K562 (cell line): ENCODE results near the gene VWA8. TPM values are rescaled to one million over a fixed set of nuclear protein-coding genes. Genes with fewer than 3 reads are reported as not detected.

ENCODE experiments used
- ATAC-seq: fragments of 200-7000 bp; cut with Tn5 transposase; 3 replicates; pipeline ENCODE4 v1.9.1; 2020; ENCODE audit warnings: moderate library complexity
- BruUV-seq: library from RNA; stranded (reverse); fragments of 400-500 nt; replicated peaks from 2 replicates; lab custom pipeline; 2021; lab: Mats Ljungman, UMichigan
- CTCF ChIA-PET: fragments of 300-600 bp; formaldehyde crosslinking; extraction: SDS; loops from one replicate; lab custom pipeline; 2021; ENCODE audit warnings: low intra/inter-chr PET ratio; lab: Yijun Ruan, JAX
- POLR2A ChIA-PET: fragments of 300-600, 350-650 bp; sonication (Branson Sonifier 250); formaldehyde crosslinking; extraction: SDS; loops from one replicate; lab custom pipeline; 2021; ENCODE audit warnings: antibody characterized with exemption, inconsistent platforms; lab: Yijun Ruan, JAX
- DNase-seq, 4 experiments: peaks; one replicate each; pipeline versions ENCODE4 v3.0.0 to v3.0.0-alpha.2; 2011 to 2018; ENCODE audit warnings: low spot score in 3 of 4, mixed read lengths in 3 of 4; ENCODE audit errors: extremely low read depth in 1 of 4
- FAIRE-seq: peaks from 2 replicates; lab custom pipeline; 2011; peaks lifted over from hg19 to GRCh38; lab: Jason Lieb, UNC
- H2AFZ ChIP-seq: 2 replicates; pipeline ENCODE4 v1.6.0; 2011; ENCODE audit warnings: low read depth, low read length, control low read depth, inconsistent platforms
- H3K27ac ChIP-seq: fragments of 200-600 bp; 3 replicates; pipeline ENCODE4 v1.8.0; 2011; ENCODE audit warnings: low read depth, mild to moderate bottlenecking, control low read depth, inconsistent platforms, low read length, moderate library complexity, mixed read lengths; ENCODE audit errors: extremely low read depth
- H3K27me3 ChIP-seq, 2 experiments: fragments of 300-600 bp in 1 of 2; 2 replicates in 1 of 2; 3 replicates in 1 of 2; pipeline versions ENCODE4 v1.6.0 to v1.8.0; 2011; ENCODE audit warnings: inconsistent platforms in 2 of 2, low read length in 2 of 2, mild to moderate bottlenecking in 1 of 2, mixed read lengths in 1 of 2, moderate library complexity in 1 of 2; ENCODE audit not compliant: control insufficient read depth in 2 of 2, insufficient read depth in 2 of 2
- H3K36me3 ChIP-seq: fragments of 300-600 bp; 3 replicates; pipeline ENCODE4 v1.8.0; 2011; ENCODE audit warnings: mild to moderate bottlenecking, low read length, inconsistent platforms; ENCODE audit not compliant: control insufficient read depth, insufficient read depth
- H3K4me1 ChIP-seq, 2 experiments: fragments of 200-600 bp in 1 of 2; replicated peaks in 1 of 2; 2 replicates in 1 of 2; 3 replicates in 1 of 2; pipeline versions ENCODE4 v1.5.1 to v1.8.0; 2011; ENCODE audit warnings: inconsistent platforms in 2 of 2, low read length in 2 of 2, mild to moderate bottlenecking in 1 of 2, mixed read lengths in 1 of 2, moderate library complexity in 1 of 2; ENCODE audit not compliant: control insufficient read depth in 2 of 2, insufficient read depth in 2 of 2
- H3K4me2 ChIP-seq: 2 replicates; pipeline ENCODE4 v1.6.1; 2011; ENCODE audit warnings: low read length, control low read depth, inconsistent platforms, mixed read lengths; ENCODE audit not compliant: insufficient read depth
- H3K4me3 ChIP-seq: fragments of 200-600 bp; sonication (generic), shearing (Covaris generic); 2 replicates; pipeline ENCODE4 v1.5.1; 2016; ENCODE audit warnings: control low read depth, inconsistent platforms
- H3K79me2 ChIP-seq: fragments of 200-600 bp; 3 replicates; pipeline ENCODE4 v1.8.0; 2011; ENCODE audit warnings: low read length, inconsistent platforms; ENCODE audit not compliant: control insufficient read depth, insufficient read depth
- H3K9ac ChIP-seq, 2 experiments: 2 replicates each; pipeline versions ENCODE4 v1.6.0 to v1.6.1; 2011; ENCODE audit warnings: low read depth in 2 of 2, low read length in 2 of 2, control low read depth in 1 of 2, inconsistent platforms in 1 of 2, mild to moderate bottlenecking in 1 of 2, mixed read lengths in 1 of 2; ENCODE audit not compliant: insufficient read depth in 1 of 2
- H3K9me1 ChIP-seq: one replicate; pipeline ENCODE4 v1.6.0; 2011; ENCODE audit warnings: inconsistent platforms, mild to moderate bottlenecking, low read length, moderate library complexity; ENCODE audit not compliant: control insufficient read depth, insufficient read depth
- H3K9me3 ChIP-seq: replicated peaks from 2 replicates; pipeline ENCODE4 v1.5.1; 2011; ENCODE audit warnings: low read depth, low read length, inconsistent platforms; ENCODE audit not compliant: control insufficient read depth, insufficient read depth
- H4K20me1 ChIP-seq: replicated peaks from 2 replicates; pipeline ENCODE4 v1.6.1; 2011; ENCODE audit warnings: low read length, inconsistent platforms, mixed read lengths; ENCODE audit not compliant: control insufficient read depth, insufficient read depth
- CCAR2 ChIP-seq: fragments of 200-400 bp; formaldehyde crosslinking; IDR thresholded peaks from 2 replicates; pipeline ENCODE4 v1.6.1; 2017; ENCODE audit warnings: mild to moderate bottlenecking, low read depth, low read length
- ELK1 ChIP-seq: sonication (generic); formaldehyde crosslinking; IDR thresholded peaks from 2 replicates; pipeline ENCODE4 v1.8.1; 2022; ENCODE audit warnings: missing genetic modification reagents
- ERF ChIP-seq: fragments of 450-650 bp; formaldehyde crosslinking; IDR thresholded peaks from 2 replicates; pipeline ENCODE4 v1.4.0; 2020; ENCODE audit warnings: mild to moderate bottlenecking, mixed read lengths
- FOSL1 ChIP-seq: fragments of 200-800 bp; sonication (Bioruptor generic); conservative IDR thresholded peaks from 2 replicates; pipeline ENCODE4 v1.6.1; 2016; ENCODE audit warnings: missing genetic modification characterization, missing compliant biosample characterization
- IFI16 ChIP-seq: fragments of 250-450 bp; sonication (Bioruptor Pico); IDR thresholded peaks from 2 replicates; pipeline ENCODE4 v2.1.2; 2022; ENCODE audit warnings: mild to moderate bottlenecking, inconsistent platforms
- JUND ChIP-seq, 2 experiments: IDR thresholded peaks; 2 replicates in 1 of 2; 3 replicates in 1 of 2; pipeline ENCODE4 v1.6.1; 2011; ENCODE audit warnings: borderline replicate concordance in 2 of 2, low read depth in 2 of 2, low read length in 2 of 2, improper control_type of control experiment in 1 of 2, missing biosample characterization in 1 of 2, missing genetic modification characterization in 1 of 2, missing genetic modification reagents in 1 of 2
- POLR2G ChIP-seq: fragments of 200-400 bp; formaldehyde crosslinking; IDR thresholded peaks from 2 replicates; pipeline ENCODE4 v1.6.1; 2017; ENCODE audit warnings: low read depth, mild to moderate bottlenecking, antibody characterized with exemption, low read length, moderate library complexity
- SMAD3 ChIP-seq: fragments of 450-650 bp; formaldehyde crosslinking; conservative IDR thresholded peaks from 2 replicates; pipeline ENCODE4 v1.4.0; 2020; ENCODE audit warnings: mild to moderate bottlenecking
- TCF7 ChIP-seq: sonication (generic); IDR thresholded peaks from 2 replicates; pipeline ENCODE4 v1.6.1; 2016; ENCODE audit warnings: antibody characterized with exemption, borderline replicate concordance
- ZNF384 ChIP-seq: IDR thresholded peaks from 2 replicates; pipeline ENCODE4 v1.6.1; 2012; ENCODE audit warnings: low read depth, low read length, improper control_type of control experiment
- ZNF780A ChIP-seq: fragments of 250-450 bp; sonication (Bioruptor Pico); IDR thresholded peaks from 2 replicates; pipeline ENCODE4 v1.5.0; 2021; ENCODE audit warnings: mild to moderate bottlenecking
- ZNF830 ChIP-seq: fragments of 250-450 bp; sonication (Bioruptor Pico); IDR thresholded peaks from 2 replicates; pipeline ENCODE4 v1.5.0; 2021; ENCODE audit warnings: mild to moderate bottlenecking
- WGBS: fragments of 100-300 bp; shearing (Covaris generic); methylation state at CpG from one replicate; pipeline ENCODE4 v1.1.6; 2016; ENCODE audit warnings: low coverage, mixed read lengths; ENCODE audit not compliant: insufficient coverage; ENCODE audit errors: missing lambda C conversion rate; 5-methylcytosine and 5-hydroxymethylcytosine counted together
- in situ Hi-C: fragments of 300-500 bp; cut with MboI; formaldehyde crosslinking; loops from 4 replicates; pipeline ENCODE4 v1.15.0; 2018; ENCODE audit warnings: inconsistent platforms, mixed read lengths
- intact Hi-C: fragments of 100-400 bp; cut with micrococcal nuclease; formaldehyde crosslinking; loops from 2 replicates; pipeline ENCODE4 v1.14.2; 2022
- polyA plus RNA-seq, 8 experiments: library from polyadenylated mRNA; depleted of rRNA in 4 of 8; stranded (reverse) in 5 of 8; unstranded in 3 of 8; fragments of >200 nt; fragmentation: Nextera tagmentation in 2 of 8; fragmentation: Illumina TruSeq in 1 of 8; extraction: Ambion mirVana in 2 of 8; extraction: Trizol in 1 of 8; gene quantifications; 2 replicates each; pipeline versions ENCODE4 v1.2.1 to v1.2.3, GENCODE V29; 2011 to 2014; ENCODE audit warnings: inconsistent platforms in 1 of 8, missing spikeins in 1 of 8
- total RNA-seq, 7 experiments: library from RNA; depleted of rRNA in 6 of 7; stranded (reverse); fragments of >200 nt in 6 of 7; fragmentation: Illumina TruSeq in 2 of 7; extraction: Trizol in 2 of 7; gene quantifications; 2 replicates each; pipeline versions ENCODE4 v1.2.1 to v1.2.3, GENCODE V29; 2011 to 2021; ENCODE audit warnings: low replicate concordance in 1 of 7
- TF ChIP-seq, protein P1 (sequence below): fragments of 450-650 bp; IDR thresholded peaks from 2 replicates; pipeline ENCODE4 v1.6.1; 2017; ENCODE audit warnings: mild to moderate bottlenecking, moderate library complexity
- TF ChIP-seq, protein P2 (sequence below): fragments of 450-650 bp; formaldehyde crosslinking; IDR thresholded peaks from 2 replicates; pipeline ENCODE4 v1.4.0; 2022; ENCODE audit warnings: mild to moderate bottlenecking, moderate library complexity

VWA8 gene
- total and polyA plus RNA-seq, 9 of the 15 experiments (the other 6 are each of a cell fraction or from before 2014, with no cell fraction given): 2.1 to 18.5 (median 13.3) TPM

GRCh38 chr13:41634407-41634806, 326.5 kb downstream of the VWA8 start:
- TF ChIP-seq POLR2G (no peak), FOSL1 (tag) (no peak), TCF7 (no peak), CCAR2 (no peak), ZNF384 (no peak), ZNF830 (CRISPR knock-in tag) (no peak), IFI16 (CRISPR knock-in tag) (no peak), ELK1 (CRISPR knock-in tag) (no peak), JUND (IDR thresholded peaks at IDR 0.05; ENCODE audit: borderline replicate concordance, low read depth, low read length) (no peak), JUND (tag; IDR thresholded peaks at IDR 0.05; ENCODE audit: borderline replicate concordance, low read depth, low read length) (no peak), SMAD3 (no peak), ZNF780A (CRISPR knock-in tag) (no peak), ERF (no peak)
- TF ChIP-seq, protein P1, sequence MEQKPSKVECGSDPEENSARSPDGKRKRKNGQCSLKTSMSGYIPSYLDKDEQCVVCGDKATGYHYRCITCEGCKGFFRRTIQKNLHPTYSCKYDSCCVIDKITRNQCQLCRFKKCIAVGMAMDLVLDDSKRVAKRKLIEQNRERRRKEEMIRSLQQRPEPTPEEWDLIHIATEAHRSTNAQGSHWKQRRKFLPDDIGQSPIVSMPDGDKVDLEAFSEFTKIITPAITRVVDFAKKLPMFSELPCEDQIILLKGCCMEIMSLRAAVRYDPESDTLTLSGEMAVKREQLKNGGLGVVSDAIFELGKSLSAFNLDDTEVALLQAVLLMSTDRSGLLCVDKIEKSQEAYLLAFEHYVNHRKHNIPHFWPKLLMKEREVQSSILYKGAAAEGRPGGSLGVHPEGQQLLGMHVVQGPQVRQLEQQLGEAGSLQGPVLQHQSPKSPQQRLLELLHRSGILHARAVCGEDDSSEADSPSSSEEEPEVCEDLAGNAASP: no peak
- TF ChIP-seq, protein P2, sequence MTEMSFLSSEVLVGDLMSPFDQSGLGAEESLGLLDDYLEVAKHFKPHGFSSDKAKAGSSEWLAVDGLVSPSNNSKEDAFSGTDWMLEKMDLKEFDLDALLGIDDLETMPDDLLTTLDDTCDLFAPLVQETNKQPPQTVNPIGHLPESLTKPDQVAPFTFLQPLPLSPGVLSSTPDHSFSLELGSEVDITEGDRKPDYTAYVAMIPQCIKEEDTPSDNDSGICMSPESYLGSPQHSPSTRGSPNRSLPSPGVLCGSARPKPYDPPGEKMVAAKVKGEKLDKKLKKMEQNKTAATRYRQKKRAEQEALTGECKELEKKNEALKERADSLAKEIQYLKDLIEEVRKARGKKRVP: no peak

More at GRCh38 chr13:41634407-41634806, 326.5 kb downstream of the VWA8 start:
- ChIA-PET CTCF (no interaction called here), POLR2A (no interaction called here)
- Histone ChIP-seq H3K9me1 (no peaks in the 10 kb centered on the region), H4K20me1 (no peaks in the 10 kb centered on the region), H3K4me3 (no peak overlapping the region), H3K9ac (no peak overlapping the region), H2AFZ (no peak overlapping the region), H3K27ac (no peak overlapping the region), H3K79me2 (no peaks in the 10 kb centered on the region), H3K4me2 (no peak overlapping the region), H3K9me3 (no peaks in the 10 kb centered on the region), H3K27me3 (no peaks in the 10 kb centered on the region), H3K4me1 (no peaks in the 10 kb centered on the region), H3K36me3 (no peaks in the 10 kb centered on the region)
- 24% methylated on average over 3 of the region's 3 CpGs for WGBS
- intact Hi-C loops (no loop called here), in situ Hi-C loops (no loop called here)
- DNase-seq (no peak), ATAC-seq (no peak), FAIRE-seq (no peak)
- BruUV-seq: no TSS peak
